Measurements from ENCODE around the gene AGXT. TPM values are rescaled to one million over a fixed set of nuclear protein-coding genes. Genes with fewer than 3 reads are reported as not detected.
A peak's percentile ranks its signal among the peaks of the same experiment; 100 is the strongest.

The AGXT gene
- total RNA-seq, 4 donors from 2014 or later: 0.80 TPM; not detected in 3

DNA sequence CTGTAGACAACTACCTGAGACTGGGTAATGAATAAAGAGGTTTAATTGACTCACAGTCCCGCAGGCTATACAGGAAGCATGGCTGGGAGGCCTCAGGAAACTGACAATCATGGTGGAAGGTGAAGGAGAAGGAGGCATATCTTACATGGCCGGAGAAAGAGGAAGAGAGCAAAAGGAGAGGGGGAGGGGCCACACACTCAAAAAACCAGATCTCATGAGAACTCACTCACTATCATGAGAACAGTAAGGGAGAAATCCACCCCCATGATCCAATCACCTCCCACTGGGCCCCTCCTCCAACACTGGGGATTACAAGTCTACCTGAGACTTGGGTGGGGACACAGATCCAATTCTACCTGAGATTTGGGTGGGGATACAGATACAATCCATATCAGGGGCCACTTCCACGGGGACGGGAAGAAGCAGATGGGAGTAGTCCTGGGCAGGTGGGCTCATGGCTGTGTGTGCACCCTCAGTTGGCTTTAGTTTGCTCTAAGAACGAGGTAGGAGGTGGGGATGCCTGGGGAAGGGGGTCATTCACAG, 17.5 kb downstream of the AGXT start:
- 86% methylated on average over 5 of the region's 5 CpGs for WGBS
- Histone ChIP-seq H3K9me3 (no peaks in the 10 kb centered on the region), H3K4me3 (no peak overlapping the region), H3K4me1 (no peaks in the 10 kb centered on the region), H3K27me3 (no peaks in the 10 kb centered on the region), H3K27ac (no peak overlapping the region), H3K36me3 (no peaks in the 10 kb centered on the region)
- no peak for TF ChIP-seq POLR2AphosphoS5 (IDR thresholded peaks at IDR 0.05)
- TF ChIP-seq EP300 (IDR thresholded peaks at IDR 0.05): no peak
- peak in 1 of 2 donors; percentile 35 for DNase-seq (ENCODE audit: low spot score in 2 of 2)

DNA sequence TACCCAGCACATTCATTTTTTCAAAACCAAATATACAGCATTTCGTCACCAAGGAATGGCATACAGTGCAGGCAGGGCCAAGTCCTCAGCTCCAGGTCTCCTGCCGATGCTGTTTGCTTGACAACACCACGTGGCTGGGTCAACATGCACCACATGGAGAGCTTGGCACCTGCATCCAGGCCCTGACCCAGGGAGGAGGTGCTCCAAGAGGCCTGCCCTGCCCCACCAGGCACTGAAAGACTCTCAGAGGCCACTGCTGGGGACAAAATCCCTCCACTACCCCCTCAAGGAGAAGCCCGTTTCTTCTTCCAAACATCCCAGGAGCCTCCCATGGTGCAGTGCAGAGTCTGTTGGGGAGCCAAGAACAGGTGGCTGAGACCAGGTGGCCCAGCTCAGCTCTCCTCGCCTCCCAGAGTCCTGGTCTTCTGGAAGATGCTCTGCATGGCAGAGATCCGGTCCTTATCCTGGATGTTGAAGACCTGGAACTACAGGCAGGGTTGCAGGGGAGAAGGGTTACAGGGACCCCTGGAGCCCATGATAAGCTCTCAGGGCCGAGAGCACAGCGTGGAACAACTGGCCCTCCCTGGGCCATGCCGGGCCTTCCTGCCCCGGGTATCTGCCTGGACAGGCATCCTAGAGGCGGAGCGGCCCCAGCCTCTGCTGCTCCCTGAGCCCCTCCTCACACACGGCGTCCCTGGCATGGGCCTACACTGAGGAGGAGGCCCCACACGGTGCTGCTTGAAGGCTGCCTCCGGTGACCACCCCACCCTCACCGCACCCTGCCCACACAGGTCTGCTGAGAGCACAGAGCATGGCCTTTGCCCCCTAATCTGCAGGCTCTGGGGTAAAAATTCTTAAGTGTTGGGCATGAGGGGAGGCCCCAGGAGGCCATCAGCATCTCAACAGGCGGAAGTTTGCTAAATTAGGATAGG, 18.3 kb downstream of the AGXT start:
- H3K9me3 ChIP-seq: no peaks in the 10 kb centered on the region
- H3K36me3 ChIP-seq: no peaks in the 10 kb centered on the region
- no peak overlapping the region for H3K27ac ChIP-seq
- WGBS: 65% methylated on average over 6 of the region's 18 CpGs
- TF ChIP-seq, protein P1, sequence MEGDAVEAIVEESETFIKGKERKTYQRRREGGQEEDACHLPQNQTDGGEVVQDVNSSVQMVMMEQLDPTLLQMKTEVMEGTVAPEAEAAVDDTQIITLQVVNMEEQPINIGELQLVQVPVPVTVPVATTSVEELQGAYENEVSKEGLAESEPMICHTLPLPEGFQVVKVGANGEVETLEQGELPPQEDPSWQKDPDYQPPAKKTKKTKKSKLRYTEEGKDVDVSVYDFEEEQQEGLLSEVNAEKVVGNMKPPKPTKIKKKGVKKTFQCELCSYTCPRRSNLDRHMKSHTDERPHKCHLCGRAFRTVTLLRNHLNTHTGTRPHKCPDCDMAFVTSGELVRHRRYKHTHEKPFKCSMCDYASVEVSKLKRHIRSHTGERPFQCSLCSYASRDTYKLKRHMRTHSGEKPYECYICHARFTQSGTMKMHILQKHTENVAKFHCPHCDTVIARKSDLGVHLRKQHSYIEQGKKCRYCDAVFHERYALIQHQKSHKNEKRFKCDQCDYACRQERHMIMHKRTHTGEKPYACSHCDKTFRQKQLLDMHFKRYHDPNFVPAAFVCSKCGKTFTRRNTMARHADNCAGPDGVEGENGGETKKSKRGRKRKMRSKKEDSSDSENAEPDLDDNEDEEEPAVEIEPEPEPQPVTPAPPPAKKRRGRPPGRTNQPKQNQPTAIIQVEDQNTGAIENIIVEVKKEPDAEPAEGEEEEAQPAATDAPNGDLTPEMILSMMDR (IDR thresholded peaks at IDR 0.05): no peak
- TF ChIP-seq POLR2A (IDR thresholded peaks at IDR 0.05) (no peak), POLR2AphosphoS5 (IDR thresholded peaks at IDR 0.05) (no peak), EP300 (IDR thresholded peaks at IDR 0.05) (no peak)
- no peak overlapping the region for H3K4me3 ChIP-seq
- H3K4me1 ChIP-seq: peaks cover 5% of the 10 kb centered on the region
- no peaks in the 10 kb centered on the region for H3K27me3 ChIP-seq
- DNase-seq (ENCODE audit: low spot score in 2 of 2): no peak

DNA sequence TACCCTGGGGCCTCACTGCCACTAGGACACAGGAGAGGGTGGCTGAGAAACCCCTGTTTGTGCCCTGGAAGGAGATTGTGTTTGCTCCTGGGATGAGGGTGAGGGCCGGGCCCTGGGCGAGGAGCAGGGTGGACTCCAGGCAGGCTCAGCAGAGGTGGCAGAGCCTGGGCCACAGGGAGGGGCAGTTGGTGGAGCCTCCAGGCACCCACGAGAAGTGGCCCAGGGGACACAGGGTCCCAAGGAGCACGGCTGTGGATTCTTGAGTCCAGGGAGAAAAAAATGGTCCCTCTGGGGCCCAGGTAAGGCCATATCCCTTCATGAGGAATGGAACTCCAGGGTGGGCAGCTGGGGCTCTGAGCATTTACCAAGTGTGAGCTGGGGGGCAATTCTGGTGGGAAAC, 19.0 kb downstream of the AGXT start:
- TF ChIP-seq, protein P1 (IDR thresholded peaks at IDR 0.05): no peak
- TF ChIP-seq POLR2A (IDR thresholded peaks at IDR 0.05) (no peak), POLR2AphosphoS5 (IDR thresholded peaks at IDR 0.05) (no peak), EP300 (IDR thresholded peaks at IDR 0.05) (no peak)
- Histone ChIP-seq H3K4me3 (no peak overlapping the region), H3K4me1 (peaks cover 12% of the 10 kb centered on the region), H3K27me3 (no peaks in the 10 kb centered on the region), H3K9me3 (no peaks in the 10 kb centered on the region), H3K27ac (no peak overlapping the region), H3K36me3 (no peaks in the 10 kb centered on the region)
- 52% methylated on average over 2 of the region's 4 CpGs for WGBS
- DNase-seq (ENCODE audit: low spot score in 2 of 2): no peak

DNA sequence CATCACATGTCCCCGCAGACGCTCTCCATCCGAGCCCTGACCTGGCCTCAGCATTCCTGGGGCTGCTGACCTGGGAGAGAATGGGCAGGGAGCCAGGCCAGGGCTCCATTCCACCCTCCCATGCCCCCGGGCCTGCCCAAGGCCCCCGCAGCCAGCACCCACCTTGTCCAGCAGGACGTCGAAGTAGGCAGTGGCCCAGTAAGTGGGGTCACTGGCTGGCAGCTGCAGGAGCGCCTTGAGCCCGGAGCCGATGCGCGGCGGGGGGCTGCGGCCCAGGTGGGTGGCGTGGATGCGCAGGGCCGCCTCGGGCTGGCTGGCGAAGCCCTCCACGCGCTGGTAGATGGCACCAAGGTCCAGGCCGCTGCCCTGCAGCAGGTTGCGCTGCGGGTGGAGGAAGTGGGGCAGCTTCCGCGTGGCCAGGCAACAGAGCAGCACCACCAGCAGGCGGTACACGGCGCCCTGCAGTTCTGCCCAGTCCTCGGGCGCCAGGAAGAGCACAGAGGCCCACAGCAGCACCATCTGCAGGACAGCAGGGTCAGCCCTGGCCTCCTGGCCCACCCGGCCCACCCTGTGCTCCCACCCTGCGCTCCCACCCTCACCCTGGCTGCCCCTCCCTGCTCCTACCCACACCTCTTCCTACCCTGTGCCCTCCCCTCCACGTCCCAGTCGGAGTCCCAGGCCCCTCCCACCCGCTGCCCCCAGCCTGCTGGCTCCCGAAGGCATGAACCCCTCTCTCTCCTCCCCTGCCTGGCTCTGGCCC, 19.7 kb downstream of the AGXT start:
- 89% methylated on average over 7 of the region's 37 CpGs for whole genome bisulfite sequencing

DNA sequence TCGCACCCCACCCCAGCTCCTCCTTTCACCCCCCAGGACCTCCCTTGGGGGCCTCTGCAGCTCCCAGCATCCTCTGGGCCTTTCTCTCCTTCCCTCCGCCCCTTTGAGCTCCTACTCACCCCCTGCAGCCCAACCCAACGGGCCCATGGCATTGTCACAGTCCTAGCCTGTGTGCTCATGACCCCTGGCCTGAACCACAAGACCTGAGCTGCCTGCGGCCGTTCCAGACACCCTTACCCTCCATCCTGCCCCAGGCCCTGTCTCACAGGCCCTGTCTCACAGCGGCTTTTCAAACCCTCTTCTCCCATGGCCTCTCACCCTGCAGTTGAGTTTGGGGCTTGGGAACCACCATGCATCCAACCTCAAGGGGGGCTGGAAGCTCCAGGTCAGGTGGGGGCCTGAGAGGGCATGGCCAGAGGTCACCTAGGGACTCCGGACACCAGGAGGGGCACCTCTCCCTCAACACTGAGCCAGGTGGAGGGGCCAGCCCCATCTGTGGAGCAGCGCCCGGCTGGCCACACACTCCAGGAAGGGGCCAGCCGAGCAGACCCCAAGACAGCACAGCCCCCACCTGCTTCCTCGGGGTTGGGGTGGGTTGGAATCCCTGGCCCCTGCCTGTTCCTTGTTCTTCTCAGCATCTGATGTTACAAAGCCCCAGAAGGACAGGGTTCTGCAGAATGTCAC, 20.4 kb downstream of the AGXT start:
- Histone ChIP-seq H3K27ac (no peak overlapping the region), H3K36me3 (no peaks in the 10 kb centered on the region), H3K4me3 (no peak overlapping the region), H3K27me3 (no peaks in the 10 kb centered on the region), H3K4me1 (peaks cover 26% of the 10 kb centered on the region), H3K9me3 (no peaks in the 10 kb centered on the region)
- TF ChIP-seq POLR2AphosphoS5 (IDR thresholded peaks at IDR 0.05) (no peak), EP300 (IDR thresholded peaks at IDR 0.05) (no peak), POLR2A (IDR thresholded peaks at IDR 0.05) (no peak)
- TF ChIP-seq, protein P1 (IDR thresholded peaks at IDR 0.05): no peak
- 91% methylated on average over 6 of the region's 11 CpGs for WGBS
- no peak for DNase-seq (ENCODE audit: low spot score in 2 of 2)

More for the DNA sequence above, 19.7 kb downstream of the AGXT start:
- Histone ChIP-seq H3K27ac (no peak overlapping the region), H3K9me3 (no peaks in the 10 kb centered on the region), H3K36me3 (no peaks in the 10 kb centered on the region), H3K4me3 (no peak overlapping the region), H3K4me1 (peaks cover 19% of the 10 kb centered on the region), H3K27me3 (no peaks in the 10 kb centered on the region)
- DNase-seq (ENCODE audit: low spot score in 2 of 2): no peak
- no peak for TF ChIP-seq POLR2A (IDR thresholded peaks at IDR 0.05)
- TF ChIP-seq EP300 (IDR thresholded peaks at IDR 0.05): no peak
- TF ChIP-seq POLR2AphosphoS5 (IDR thresholded peaks at IDR 0.05): no peak
- TF ChIP-seq, protein P1 (IDR thresholded peaks at IDR 0.05): no peak
